ENCODE data around the gene PLSCR4.
"Not testable (repeated sequence)": the region's sequence is repeated elsewhere in the genome, so short reads cannot be mapped to it uniquely, and the experiment has no call there.

Gene PLSCR4

GRCh38 chr3:146250449-146251382, at the start of gene PLSCR4:
Gene PLSCR4 (minus strand): TSS chr3:146251105. CDS start chr3:146222071, 29,034 bp downstream.
- DNase-seq (ENCODE audit: low read depth): no peak

GRCh38 chr3:146293401-146293800, 42.5 kb upstream of the PLSCR4 start:
- DNase-seq (ENCODE audit: low read depth): not testable (repeated sequence)

GRCh38 chr3:146283781-146284445, 33.0 kb upstream of the PLSCR4 start:
- no peak for DNase-seq (ENCODE audit: low read depth)

GRCh38 chr3:146280864-146281263, 30.0 kb upstream of the PLSCR4 start:
- DNase-seq (ENCODE audit: low read depth): no peak

- no peak for DNase-seq (ENCODE audit: low read depth)
Measured at GRCh38 chr3:146279951-146280350, 29.0 kb upstream of the PLSCR4 start.

- DNase-seq (ENCODE audit: low read depth): no peak
Measured at GRCh38 chr3:146279013-146279412, 28.1 kb upstream of the PLSCR4 start.

- DNase-seq (ENCODE audit: low read depth): no peak
Measured at GRCh38 chr3:146277953-146278631, 27.2 kb upstream of the PLSCR4 start.

- DNase-seq (ENCODE audit: low read depth): no peak
Measured at GRCh38 chr3:146275476-146275875, 24.6 kb upstream of the PLSCR4 start.

GRCh38 chr3:146274833-146275232, 23.9 kb upstream of the PLSCR4 start:
- no peak for DNase-seq (ENCODE audit: low read depth)

GRCh38 chr3:146273721-146274407, 23.0 kb upstream of the PLSCR4 start:
- DNase-seq (ENCODE audit: low read depth): no peak

- DNase-seq (ENCODE audit: low read depth): no peak
Measured at GRCh38 chr3:146271180-146271579, 20.3 kb upstream of the PLSCR4 start.

- DNase-seq (ENCODE audit: low read depth): no peak
Measured at GRCh38 chr3:146269271-146269670, 18.4 kb upstream of the PLSCR4 start.

- no peak for DNase-seq (ENCODE audit: low read depth)
Measured at GRCh38 chr3:146268535-146269219, 17.8 kb upstream of the PLSCR4 start.

GRCh38 chr3:146265720-146266119, 14.8 kb upstream of the PLSCR4 start:
- DNase-seq (ENCODE audit: low read depth): no peak

GRCh38 chr3:146262371-146263110, 11.6 kb upstream of the PLSCR4 start:
- no peak for DNase-seq (ENCODE audit: low read depth)

- no peak for DNase-seq (ENCODE audit: low read depth)
Measured at GRCh38 chr3:146259880-146260589, 9.1 kb upstream of the PLSCR4 start.

- DNase-seq (ENCODE audit: low read depth): no peak
Measured at GRCh38 chr3:146256851-146257486, 6.1 kb upstream of the PLSCR4 start.

GRCh38 chr3:146252445-146252844, 1.5 kb upstream of the PLSCR4 start:
- DNase-seq (ENCODE audit: low read depth): not testable (repeated sequence)

- DNase-seq (ENCODE audit: low read depth): no peak
Measured at GRCh38 chr3:146249921-146250320, 984 bp downstream of the PLSCR4 start.

- DNase-seq (ENCODE audit: low read depth): no peak
Measured at GRCh38 chr3:146247911-146248310, 3.0 kb downstream of the PLSCR4 start.

Measured in stimulated activated CD8-positive, alpha-beta memory T cell treated with anti-CD3 and anti-CD28 coated beads, Interleukin-7, amount 100 ng/mL, for 24 hours (primary cell).